Right cardiac atrium (tissue), 5 donors: Measurements from ENCODE around the gene DSCAML1. TPM values are rescaled to one million over a fixed set of nuclear protein-coding genes. Genes with fewer than 3 reads are reported as not detected.

Experiments used
- ATAC-seq, 2 donors: fragments of 200-7000 bp; cut with Tn5 transposase; one replicate each; pipeline versions ENCODE4 v1.8.0 to v1.9.1; 2020; ENCODE audit warnings: moderate library complexity in 2 of 2, mild to moderate bottlenecking in 1 of 2
- DNase-seq, 3 donors: peaks; one replicate each; pipeline ENCODE4 v3.0.0-alpha.2; 2020
- H3K27ac ChIP-seq: one replicate; pipeline ENCODE4 v1.5.1; 2013; ENCODE audit warnings: mild to moderate bottlenecking, low read length, control low read depth, moderate library complexity
- H3K27me3 ChIP-seq: one replicate; pipeline ENCODE4 v1.6.1; 2013; ENCODE audit not compliant: control insufficient read depth, insufficient read depth
- H3K4me1 ChIP-seq: one replicate; pipeline ENCODE4 v1.6.1; 2013; ENCODE audit warnings: low read length; ENCODE audit not compliant: control insufficient read depth, insufficient read depth
- H3K4me3 ChIP-seq: one replicate; pipeline ENCODE4 v1.5.1; 2013; ENCODE audit warnings: low read length, control low read depth
- H3K9me3 ChIP-seq: one replicate; pipeline ENCODE4 v1.6.1; 2013; ENCODE audit warnings: low read length; ENCODE audit not compliant: control insufficient read depth
- WGBS: extraction: QIAGEN DNeasy Blood & Tissue Kit; methylation state at CpG from one replicate; pipeline ENCODE4 v1.1.7; 2013; 5-methylcytosine and 5-hydroxymethylcytosine counted together
- intact Hi-C, 4 donors: fragments of 100-400 bp; cut with DNase I; formaldehyde crosslinking; loops; one replicate each; pipeline versions ENCODE4 v1.11.0 to v1.14.0; 2022 to 2023
- polyA plus RNA-seq: library from polyadenylated mRNA; stranded (reverse); fragments of 200-250 nt; gene quantifications from one replicate; pipeline ENCODE4 v1.2.3, GENCODE V29; 2013
- total RNA-seq, 4 donors: library from RNA; stranded (reverse); fragmentation: NEBNext Ultra II Directional; extraction: Animal tissue kit (Norgen Biotek cat#: 25700); gene quantifications; one replicate each; pipeline ENCODE4 v1.2.1, GENCODE V29; 2021
- donor health status: healthy with polysubstance abuse.
- donor health status: DM: no; HTN: yes; CAD: no.
- donor health status: DM: no; HTN: no; CAD: no.
- donor health status: DM: no; HTN: yes; CAD: no; lungs with severe emphysema.
- donor health status: DM: yes; HTN: yes; CAD: no.

DSCAML1 gene
- total and polyA plus RNA-seq, 5 donors: 0.45 to 1.4 (median 0.96) TPM

DNA sequence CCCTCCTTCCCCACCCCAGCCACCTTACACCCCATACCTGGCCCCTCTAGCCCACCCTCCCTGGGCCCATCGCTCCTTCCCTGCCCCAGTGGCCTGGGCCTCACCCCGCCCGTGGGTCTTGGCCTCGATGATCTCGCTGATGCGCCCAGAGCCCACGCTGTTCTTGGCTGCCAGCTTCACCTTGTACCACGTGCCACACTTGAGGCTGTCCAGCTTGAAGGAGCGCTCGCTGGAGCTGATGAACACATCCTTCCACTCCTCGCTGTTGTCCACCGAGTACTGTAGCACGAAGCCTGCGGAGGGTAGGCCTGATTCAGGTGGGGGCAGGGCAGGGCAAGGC lies 359.3 kb downstream of the DSCAML1 start:
- H3K27ac ChIP-seq: no peak overlapping the region
- no peaks in the 10 kb centered on the region for H3K27me3 ChIP-seq
- DNase-seq (no peak), ATAC-seq (no peak)
- 92% methylated on average over 14 of the region's 14 CpGs for WGBS
- intact Hi-C loops: no loop called here
- no peaks in the 10 kb centered on the region for H3K9me3 ChIP-seq
- no peaks in the 10 kb centered on the region for H3K4me1 ChIP-seq
- no peak overlapping the region for H3K4me3 ChIP-seq

GRCh38 chr11:117437041-117437790 lies 359.8 kb downstream of the DSCAML1 start:
- ATAC-seq: no peak
- Histone ChIP-seq H3K4me3 (no peak overlapping the region), H3K9me3 (no peaks in the 10 kb centered on the region), H3K27ac (no peak overlapping the region), H3K4me1 (no peaks in the 10 kb centered on the region), H3K27me3 (no peaks in the 10 kb centered on the region)
- no peak for DNase-seq
- intact Hi-C loops: no loop called here
- WGBS: 86% methylated on average over 23 of the region's 23 CpGs

DNA sequence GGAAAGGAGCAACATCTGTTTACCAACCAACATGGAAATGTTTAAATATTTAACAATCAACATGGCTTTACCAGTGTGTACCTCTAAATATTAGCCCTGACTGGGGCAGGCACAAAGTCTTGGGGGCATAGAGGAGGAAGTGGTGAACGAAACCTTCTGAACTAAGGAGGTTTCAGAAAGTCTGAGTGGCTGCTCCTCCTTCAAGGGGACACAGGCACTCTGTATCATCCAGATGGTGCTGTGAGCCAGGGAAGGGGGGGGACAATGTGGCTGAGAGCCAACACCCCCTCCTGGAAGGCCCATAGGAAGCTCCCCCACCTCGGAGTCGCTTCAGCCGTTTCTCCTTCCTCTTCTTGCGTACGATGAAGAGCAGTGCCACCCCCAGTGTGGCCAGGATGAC lies 361.7 kb downstream of the DSCAML1 start:
- no peak for DNase-seq
- intact Hi-C loops: no loop called here
- Histone ChIP-seq H3K4me1 (no peaks in the 10 kb centered on the region), H3K27me3 (no peaks in the 10 kb centered on the region), H3K27ac (no peak overlapping the region), H3K9me3 (no peaks in the 10 kb centered on the region), H3K4me3 (no peak overlapping the region)
- ATAC-seq: no peak
- 60% methylated on average over 6 of the region's 6 CpGs for WGBS

GRCh38 chr11:117434481-117434880 lies 362.5 kb downstream of the DSCAML1 start:
- WGBS: 95% methylated on average over 1 of the region's 1 CpG
- intact Hi-C loops: loop anchor here in 1 of 4 donors (5.0 kb wide), 1 partner anchor 513 kb away; no protein-coding TSS in a partner anchor
- no peaks in the 10 kb centered on the region for H3K4me1 ChIP-seq

DNA sequence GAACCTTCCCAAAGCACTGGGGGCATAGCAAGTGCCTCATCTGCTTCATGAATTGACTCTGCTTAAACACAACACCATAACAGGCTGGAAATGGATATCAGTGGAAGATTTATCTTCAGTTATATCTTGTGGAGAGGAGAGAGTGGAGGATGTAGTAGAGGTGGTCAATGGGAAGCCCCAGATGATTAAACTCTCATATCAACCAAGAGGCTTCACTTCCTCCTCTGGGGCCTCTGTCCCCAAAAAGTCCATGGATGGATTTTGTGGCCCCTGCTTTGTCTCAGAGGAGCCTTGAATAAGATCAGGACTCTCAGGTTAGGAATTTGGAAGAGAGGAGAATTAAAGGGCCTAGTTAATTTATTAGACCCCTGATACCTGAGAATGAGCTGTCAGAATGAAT lies 363.3 kb downstream of the DSCAML1 start:
- Histone ChIP-seq H3K9me3 (no peaks in the 10 kb centered on the region), H3K27me3 (no peaks in the 10 kb centered on the region), H3K4me3 (no peak overlapping the region), H3K27ac (no peak overlapping the region), H3K4me1 (no peaks in the 10 kb centered on the region)
- DNase-seq (no peak), ATAC-seq (no peak)
- intact Hi-C loops: loop anchor here in 1 of 4 donors (5.0 kb wide), 1 partner anchor 514 kb away; no protein-coding TSS in a partner anchor

More at GRCh38 chr11:117434481-117434880, 362.5 kb downstream of the DSCAML1 start:
- no peaks in the 10 kb centered on the region for H3K9me3 ChIP-seq
- no peaks in the 10 kb centered on the region for H3K27me3 ChIP-seq
- no peak for DNase-seq
- no peak overlapping the region for H3K4me3 ChIP-seq
- no peak overlapping the region for H3K27ac ChIP-seq
- no peak for ATAC-seq

- ATAC-seq (no peak), DNase-seq (no peak)
- no peak overlapping the region for H3K27ac ChIP-seq
- intact Hi-C loops: loop anchor here in 1 of 4 donors (5.0 kb wide), 1 partner anchor 516 kb away; no protein-coding TSS in a partner anchor
- H3K27me3 ChIP-seq: no peaks in the 10 kb centered on the region
- H3K4me3 ChIP-seq: no peak overlapping the region
- WGBS: 94% methylated on average over 7 of the region's 7 CpGs
- no peaks in the 10 kb centered on the region for H3K4me1 ChIP-seq
- H3K9me3 ChIP-seq: no peaks in the 10 kb centered on the region
These were observed 365.6 kb downstream of the DSCAML1 start for GRCh38 chr11:117431436-117431835.

DNA sequence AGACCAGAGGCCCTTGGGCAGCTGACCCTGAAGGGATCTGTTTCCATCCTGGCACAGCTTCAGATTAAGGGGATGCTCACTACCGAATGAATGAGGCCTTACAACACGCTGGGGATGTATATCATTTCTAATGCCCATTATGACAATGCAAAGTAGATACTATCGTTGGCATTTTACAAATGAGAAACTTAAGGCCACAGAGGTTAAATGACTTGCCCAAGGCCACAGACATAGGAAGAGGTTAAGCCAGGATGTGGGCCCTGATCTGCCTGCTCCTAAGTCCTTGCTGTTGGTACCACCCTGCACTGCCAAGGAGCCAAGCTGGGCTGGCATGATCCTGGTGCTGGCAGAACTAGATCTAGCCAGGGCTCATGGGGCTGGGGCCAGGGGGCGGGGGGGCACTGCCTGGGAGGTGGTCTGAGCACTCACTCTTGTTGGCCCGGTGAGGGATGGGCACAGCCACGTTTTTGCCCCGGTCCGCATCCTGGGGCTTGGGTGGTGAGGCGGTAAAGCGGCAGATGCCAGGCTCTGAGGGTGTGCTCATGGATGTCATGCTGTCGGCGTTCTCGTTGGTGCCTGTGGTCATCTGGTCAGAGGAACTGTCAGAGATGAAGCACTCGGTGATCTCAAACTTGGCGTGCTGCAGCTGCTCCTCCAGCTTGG lies 366.6 kb downstream of the DSCAML1 start:
- H3K9me3 ChIP-seq: no peaks in the 10 kb centered on the region
- DNase-seq (no peak), ATAC-seq (no peak)
- H3K27me3 ChIP-seq: no peaks in the 10 kb centered on the region
- 92% methylated on average over 15 of the region's 15 CpGs for WGBS
- no peaks in the 10 kb centered on the region for H3K4me1 ChIP-seq
- intact Hi-C loops: loop anchor here in 1 of 4 donors (5.0 kb wide), 1 partner anchor 517 kb away; no protein-coding TSS in a partner anchor
- H3K4me3 ChIP-seq: no peak overlapping the region
- H3K27ac ChIP-seq: no peak overlapping the region

- Histone ChIP-seq H3K27ac (no peak overlapping the region), H3K4me1 (no peaks in the 10 kb centered on the region), H3K27me3 (no peaks in the 10 kb centered on the region), H3K4me3 (no peak overlapping the region), H3K9me3 (no peaks in the 10 kb centered on the region)
- intact Hi-C loops: loop anchor here in 3 of 4 donors (5.0 to 10.0 kb wide), 2 partner anchors 388 to 626 kb away; no protein-coding TSS in a partner anchor
- no peak for DNase-seq
- 81% methylated on average over 7 of the region's 7 CpGs for WGBS
- ATAC-seq: no peak
These were observed 368.2 kb downstream of the DSCAML1 start for GRCh38 chr11:117428856-117429229.

DNA sequence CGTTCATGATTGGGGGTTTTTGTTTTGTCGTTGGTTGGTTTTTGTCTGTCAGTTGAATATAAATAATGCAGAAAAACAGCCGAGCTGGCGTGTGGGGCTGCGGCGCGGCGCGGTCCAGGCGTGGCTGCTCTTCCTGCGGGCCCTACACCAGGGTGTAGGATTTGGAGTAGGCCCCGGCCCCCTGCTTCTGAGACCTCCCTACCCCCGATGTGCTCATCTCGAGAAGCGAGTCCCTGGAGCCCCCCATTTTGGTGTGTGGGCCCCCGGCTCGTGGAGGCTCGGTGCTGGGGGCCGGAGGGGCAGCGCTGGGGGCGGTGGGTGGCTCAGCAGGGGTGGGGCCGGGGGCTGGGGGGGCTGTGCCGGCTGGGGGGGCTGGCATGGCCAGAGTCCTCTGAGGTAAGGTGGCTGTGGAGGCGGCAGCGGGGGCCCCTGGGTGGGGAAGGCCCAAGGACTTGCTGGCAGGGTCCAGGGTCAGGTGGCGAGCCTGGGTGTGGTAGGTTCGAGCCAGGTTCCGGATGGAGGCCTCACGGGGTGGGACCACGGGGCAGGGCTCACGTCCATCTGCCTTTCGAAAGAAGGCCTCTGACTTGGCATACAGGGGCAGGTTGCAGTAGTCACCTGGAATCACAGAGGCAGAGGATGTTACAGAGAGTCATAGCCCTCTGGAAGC lies 368.7 kb downstream of the DSCAML1 start:
- ATAC-seq: no peak
- intact Hi-C loops: loop anchor here in 3 of 4 donors (5.0 to 10.0 kb wide), 2 partner anchors 389 to 626 kb away; no protein-coding TSS in a partner anchor
- H3K4me1 ChIP-seq: no peaks in the 10 kb centered on the region
- DNase-seq: no peak
- no peak overlapping the region for H3K4me3 ChIP-seq
- H3K27me3 ChIP-seq: no peaks in the 10 kb centered on the region
- no peak overlapping the region for H3K27ac ChIP-seq
- H3K9me3 ChIP-seq: no peaks in the 10 kb centered on the region
- WGBS: 88% methylated on average over 32 of the region's 32 CpGs

GRCh38 chr11:117427356-117427874 lies 369.6 kb downstream of the DSCAML1 start:
- Histone ChIP-seq H3K4me1 (no peaks in the 10 kb centered on the region), H3K4me3 (no peak overlapping the region), H3K27ac (no peak overlapping the region), H3K27me3 (no peaks in the 10 kb centered on the region), H3K9me3 (no peaks in the 10 kb centered on the region)
- DNase-seq: no peak
- WGBS: 82% methylated on average over 11 of the region's 11 CpGs
- intact Hi-C loops: loop anchor here in 3 of 4 donors (5.0 to 10.0 kb wide), 2 partner anchors 390 to 627 kb away; no protein-coding TSS in a partner anchor
- no peak for ATAC-seq
